ENCODE measurements around the gene ABCG1.

ABCG1 gene

GRCh38 chr21:42191696-42192595 lies 27.0 kb upstream of the ABCG1 start:
- DNase-seq: no peak

GRCh38 chr21:42193131-42193671 lies 25.7 kb upstream of the ABCG1 start:
- DNase-seq: no peak

- DNase-seq: no peak
Observed at GRCh38 chr21:42193721-42194120, 25.2 kb upstream of the ABCG1 start.

DNA sequence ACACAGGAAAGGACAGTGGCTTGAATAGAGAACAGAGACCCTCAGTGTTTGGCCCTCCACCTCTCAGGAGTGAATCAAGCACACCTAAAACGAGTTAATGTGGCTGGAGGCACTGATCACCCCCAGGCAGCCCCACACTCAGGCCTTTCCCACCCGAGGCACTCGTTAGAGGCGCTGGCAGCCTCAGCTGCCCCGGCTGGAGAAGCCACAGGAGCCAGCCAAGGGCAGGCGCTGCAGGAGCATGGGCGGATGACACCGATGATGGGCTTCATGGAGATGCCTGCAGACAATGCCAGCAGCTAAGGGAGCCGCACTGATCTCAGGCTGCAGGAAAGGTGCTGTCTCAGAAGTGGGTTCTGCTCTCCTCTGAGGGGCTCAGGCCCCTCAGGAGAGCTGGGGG lies 24.1 kb upstream of the ABCG1 start:
- DNase-seq: no peak

DNA sequence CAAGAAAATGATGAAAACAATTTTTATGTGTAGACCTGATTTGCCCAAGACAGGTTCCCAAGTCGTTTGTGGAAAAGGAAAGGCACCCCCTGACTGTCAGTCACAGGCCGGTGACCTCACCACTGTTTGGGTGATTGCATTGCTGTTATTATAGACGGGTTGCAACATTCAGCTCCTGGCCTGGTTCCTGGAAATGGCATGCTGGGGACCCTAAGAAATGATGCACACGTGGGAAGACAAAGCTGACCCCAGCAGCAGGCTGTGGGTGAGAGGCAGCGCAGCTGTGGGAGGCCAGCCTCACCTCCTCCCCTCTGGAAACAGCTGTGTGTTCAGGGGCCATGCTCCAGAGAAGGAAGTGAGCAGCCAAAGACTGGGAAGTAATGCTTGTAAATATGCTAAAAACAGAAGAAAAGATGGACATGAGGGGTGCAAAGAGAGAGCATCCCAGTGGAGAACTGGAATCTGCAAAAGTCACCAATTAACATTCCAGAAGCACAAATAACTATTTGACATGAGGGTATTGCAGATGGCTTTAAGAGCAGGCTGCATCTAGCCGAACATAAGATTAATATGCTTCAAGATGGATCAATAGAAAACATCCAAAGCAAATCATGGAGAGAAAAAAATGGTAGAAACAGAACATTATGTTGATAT lies 23.4 kb upstream of the ABCG1 start:
- peak in 1 of 58 donors; percentile 9 for DNase-seq

- DNase-seq: no peak
Observed at GRCh38 chr21:42198929-42199867, 19.7 kb upstream of the ABCG1 start.

DNA sequence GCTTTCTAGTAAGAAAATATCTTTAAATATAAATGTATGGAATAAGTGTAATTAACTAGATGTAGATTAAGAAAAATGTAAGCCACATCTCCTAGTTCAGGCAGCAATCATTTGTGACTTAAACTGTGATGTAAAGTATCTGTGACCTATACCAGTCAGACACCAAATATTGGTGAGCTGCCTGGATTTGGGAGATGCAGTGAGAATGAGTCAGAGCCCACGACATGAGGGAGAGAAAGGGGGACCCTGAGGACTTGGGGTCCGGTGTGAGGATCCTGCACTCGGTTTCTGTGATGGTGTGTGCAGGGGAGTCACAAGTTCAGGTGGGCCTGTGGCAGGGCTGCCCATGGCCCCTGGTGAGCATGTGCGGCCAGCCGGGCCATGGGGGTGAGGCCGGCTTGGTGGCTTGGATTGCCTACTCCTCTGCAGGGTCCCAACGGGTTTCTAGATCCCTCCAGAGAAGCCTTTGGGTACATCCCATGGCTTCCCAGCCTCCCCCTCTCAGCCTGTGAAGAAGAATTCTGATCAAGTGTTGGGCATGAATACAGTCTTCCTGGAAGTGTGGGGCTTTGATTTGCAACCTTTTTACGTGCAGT lies 19.0 kb upstream of the ABCG1 start:
- DNase-seq: no peak

- DNase-seq: no peak
Observed at GRCh38 chr21:42200906-42201614, 17.9 kb upstream of the ABCG1 start.

GRCh38 chr21:42201615-42202161 lies 17.3 kb upstream of the ABCG1 start:
- DNase-seq: no peak

DNA sequence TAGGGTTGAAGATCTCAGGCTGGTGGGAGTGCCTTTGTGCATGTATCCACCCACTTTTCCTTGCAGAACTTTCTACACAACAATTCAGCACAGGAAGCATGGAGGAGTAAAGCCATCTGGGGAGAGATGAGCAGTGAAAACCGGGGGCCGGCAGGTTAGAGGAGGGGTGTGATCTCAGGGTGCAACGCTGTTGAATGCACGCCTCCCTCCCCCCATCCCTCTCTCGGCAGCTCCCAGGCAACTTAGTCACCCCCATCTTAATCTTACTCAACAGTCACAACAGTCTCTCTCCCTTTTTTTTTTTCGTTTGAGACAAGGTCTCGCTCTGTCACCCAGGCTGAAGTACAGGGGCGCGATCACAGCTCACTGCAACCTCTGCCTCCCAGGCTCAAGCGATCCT lies 16.6 kb upstream of the ABCG1 start:
- peak in 1 of 58 donors; percentile 55 for DNase-seq

DNA sequence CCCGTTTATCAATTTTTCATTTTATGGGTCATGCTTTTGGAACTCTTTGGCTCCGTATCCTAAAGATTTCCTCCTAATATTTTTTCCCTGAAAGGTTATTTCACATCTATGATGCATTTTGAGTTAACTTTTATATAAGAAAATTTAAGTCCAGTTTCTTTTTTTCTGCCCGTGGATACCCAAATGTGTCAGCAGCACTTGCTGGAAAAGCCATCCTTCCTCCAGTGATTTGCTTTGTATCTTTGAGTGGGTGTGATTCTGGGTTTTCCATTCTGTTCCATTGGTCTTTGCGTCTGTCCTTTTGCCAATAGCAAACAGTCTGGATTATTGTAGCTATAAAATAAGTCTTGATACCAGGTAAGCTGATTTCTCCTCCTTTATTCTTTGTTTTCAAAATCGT lies 15.6 kb upstream of the ABCG1 start:
- DNase-seq: no peak

DNA sequence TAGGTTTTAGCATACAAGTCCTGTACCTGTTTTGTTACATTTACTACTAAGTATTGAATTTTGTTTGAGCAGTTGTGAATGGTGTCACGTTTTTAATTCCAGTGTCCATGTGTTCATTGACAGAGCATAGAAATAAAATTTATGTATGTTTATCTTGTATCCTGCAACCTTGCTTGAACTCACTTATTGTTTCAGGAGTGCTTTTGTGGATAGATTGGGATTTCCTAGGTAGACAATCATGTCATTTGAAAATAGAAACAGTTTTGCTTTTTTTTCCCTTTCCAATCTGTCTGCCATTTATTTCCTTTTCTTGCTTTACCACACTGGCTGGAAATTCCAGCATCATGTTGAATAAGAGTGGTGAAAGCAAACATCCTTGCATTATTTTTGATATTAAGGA lies 15.0 kb upstream of the ABCG1 start:
- no peak for DNase-seq

GRCh38 chr21:42207426-42207825 lies 11.5 kb upstream of the ABCG1 start:
- DNase-seq: no peak

- DNase-seq: no peak
Observed at GRCh38 chr21:42208036-42208435, 10.9 kb upstream of the ABCG1 start.

DNA sequence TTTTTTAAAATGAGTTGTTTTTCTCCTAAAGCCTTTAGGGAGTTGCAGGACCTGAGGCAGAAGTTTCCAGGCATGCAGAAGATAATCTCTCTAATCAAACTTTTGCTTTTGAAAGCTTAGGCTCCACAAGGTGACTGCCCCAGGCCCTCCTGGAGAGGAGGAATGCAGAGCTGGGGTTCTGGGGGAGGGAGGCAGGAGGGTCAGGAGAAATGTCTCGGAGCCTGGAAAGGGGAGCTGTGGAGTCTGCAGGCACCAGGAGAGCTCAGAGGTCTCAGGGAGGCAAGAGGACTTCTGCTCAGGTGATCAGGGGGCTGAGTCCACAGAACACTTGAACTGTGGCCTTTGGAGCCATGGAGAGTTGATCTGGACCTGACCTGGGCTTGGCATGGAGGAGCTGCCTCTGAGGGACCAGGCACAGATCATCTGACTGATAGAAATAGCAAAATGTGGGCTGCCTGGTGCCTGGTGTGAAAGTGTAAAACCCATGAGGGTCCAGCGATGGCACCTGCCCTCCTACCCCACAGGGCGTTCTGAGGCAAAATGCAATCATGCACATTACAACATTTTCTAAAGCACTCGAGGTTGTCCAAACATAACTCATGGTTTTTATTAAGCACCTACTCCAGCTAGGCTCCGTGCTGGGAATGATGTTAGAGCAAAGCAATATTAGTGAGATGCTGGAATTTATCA lies 10.0 kb upstream of the ABCG1 start:
- DNase-seq: no peak

DNA sequence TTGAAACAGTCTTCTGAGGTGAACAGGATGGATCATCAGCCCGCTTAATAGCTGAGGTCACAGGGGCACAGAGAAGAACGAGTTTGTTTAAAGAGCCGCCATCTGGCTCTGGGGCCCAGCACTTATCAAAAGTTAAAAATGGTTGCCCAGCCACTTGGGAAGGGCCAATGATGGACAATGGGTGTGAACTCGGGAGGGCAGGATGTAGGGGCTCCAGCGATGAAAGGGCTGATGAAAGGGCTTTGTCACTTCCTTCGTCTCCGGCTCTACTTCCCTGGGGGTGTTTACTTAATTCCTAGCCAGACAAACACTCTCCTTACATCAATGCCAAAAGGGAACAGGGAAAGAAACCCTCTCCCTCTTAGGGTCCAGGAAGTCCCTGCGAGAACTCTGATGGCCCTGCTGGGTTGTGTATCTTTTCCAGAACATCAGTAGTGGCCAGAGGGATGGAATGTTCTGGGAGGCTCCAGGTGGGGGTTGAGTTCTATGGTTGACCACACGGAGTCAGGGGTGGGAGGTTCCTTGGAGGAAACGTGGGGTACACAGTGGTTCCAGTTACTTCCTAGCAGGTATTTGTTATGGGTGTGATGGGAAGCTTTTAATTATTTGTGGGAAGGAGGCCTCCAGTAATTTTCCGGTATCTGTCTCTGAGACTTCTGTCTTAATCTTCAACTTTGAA lies 9.0 kb upstream of the ABCG1 start:
- no peak for DNase-seq

- DNase-seq: no peak
Observed at GRCh38 chr21:42212266-42212665, 6.7 kb upstream of the ABCG1 start.

DNA sequence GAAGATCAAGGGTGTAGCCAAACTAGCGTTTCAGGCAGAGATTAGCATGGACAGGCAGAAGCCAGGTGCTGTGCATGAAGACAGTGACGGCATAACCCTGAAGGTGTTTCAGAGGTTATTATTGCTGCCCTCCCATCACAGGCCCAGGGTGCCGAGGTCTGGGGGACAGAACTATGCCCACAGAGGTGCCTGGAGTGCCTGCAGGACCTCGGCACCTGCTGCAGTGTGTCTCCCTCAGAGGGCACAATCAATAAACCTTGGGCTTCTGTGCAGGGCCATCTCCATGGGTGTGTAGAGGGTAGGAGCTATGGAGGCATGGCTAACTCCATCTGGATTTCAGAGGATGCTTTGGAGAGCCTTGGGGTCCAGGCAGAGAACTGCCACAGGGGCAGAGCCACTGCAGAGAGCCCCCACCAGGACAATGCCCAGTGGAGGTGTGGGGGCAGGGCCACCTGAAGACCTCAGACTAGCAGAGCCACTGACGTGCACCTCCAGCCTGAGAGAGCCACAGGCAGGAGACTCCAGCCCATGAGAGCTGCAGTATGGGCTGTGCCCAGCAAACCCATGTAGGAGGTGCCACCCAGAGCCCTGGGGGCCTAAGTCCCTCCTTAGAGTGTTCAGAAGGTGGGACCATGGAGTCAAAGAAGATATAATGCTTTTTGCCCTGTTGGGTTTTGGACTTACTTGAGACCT lies 5.7 kb upstream of the ABCG1 start:
- no peak for DNase-seq
